ENCODE results near the gene CES2.
"Not testable (repeated sequence)": the region's sequence is repeated elsewhere in the genome, so short reads cannot be mapped to it uniquely, and the experiment has no call there.

Gene CES2

GRCh38 chr16:66935314-66936011 is at the start of gene CES2:
Gene CES2 (plus strand): TSS chr16:66935516. CDS start chr16:66935636, 120 bp downstream.
- DNase-seq (ENCODE audit: low read depth) = no peak

GRCh38 chr16:66886321-66886720 is 49.0 kb upstream of the CES2 start:
- no peak for DNase-seq (ENCODE audit: low read depth)

GRCh38 chr16:66886914-66887313 is 48.4 kb upstream of the CES2 start:
- DNase-seq (ENCODE audit: low read depth) = no peak

- no peak for DNase-seq (ENCODE audit: low read depth)
Measured at GRCh38 chr16:66888647-66889615, 46.4 kb upstream of the CES2 start.

GRCh38 chr16:66889622-66890021 is 45.7 kb upstream of the CES2 start:
- DNase-seq (ENCODE audit: low read depth) = no peak

GRCh38 chr16:66890799-66891198 is 44.5 kb upstream of the CES2 start:
- no peak for DNase-seq (ENCODE audit: low read depth)

GRCh38 chr16:66891360-66891759 is 44.0 kb upstream of the CES2 start:
- DNase-seq (ENCODE audit: low read depth) = no peak

GRCh38 chr16:66891797-66892196 is 43.5 kb upstream of the CES2 start:
- no peak for DNase-seq (ENCODE audit: low read depth)

- DNase-seq (ENCODE audit: low read depth) = no peak
Measured at GRCh38 chr16:66894055-66894454, 41.3 kb upstream of the CES2 start.

GRCh38 chr16:66894948-66895688 is 40.2 kb upstream of the CES2 start:
- DNase-seq (ENCODE audit: low read depth) = no peak

- no peak for DNase-seq (ENCODE audit: low read depth)
Measured at GRCh38 chr16:66895689-66895979, 39.7 kb upstream of the CES2 start.

GRCh38 chr16:66895999-66896398 is 39.3 kb upstream of the CES2 start:
- DNase-seq (ENCODE audit: low read depth) = no peak

- DNase-seq (ENCODE audit: low read depth) = not testable (repeated sequence)
Measured at GRCh38 chr16:66896682-66897081, 38.6 kb upstream of the CES2 start.

- no peak for DNase-seq (ENCODE audit: low read depth)
Measured at GRCh38 chr16:66898207-66898606, 37.1 kb upstream of the CES2 start.

GRCh38 chr16:66898933-66899309 is 36.4 kb upstream of the CES2 start:
- DNase-seq (ENCODE audit: low read depth) = no peak

GRCh38 chr16:66899310-66899944 is 35.9 kb upstream of the CES2 start:
- no peak for DNase-seq (ENCODE audit: low read depth)

GRCh38 chr16:66899945-66900710 is 35.2 kb upstream of the CES2 start:
- DNase-seq (ENCODE audit: low read depth) = no peak

GRCh38 chr16:66900721-66901441 is 34.4 kb upstream of the CES2 start:
- DNase-seq (ENCODE audit: low read depth) = no peak

- DNase-seq (ENCODE audit: low read depth) = no peak
Measured at GRCh38 chr16:66901626-66902025, 33.7 kb upstream of the CES2 start.

- DNase-seq (ENCODE audit: low read depth) = no peak
Measured at GRCh38 chr16:66902648-66903543, 32.4 kb upstream of the CES2 start.
